Osteoblast (primary cell): Measurements from ENCODE around the gene RBL1. TPM values are rescaled to one million over a fixed set of nuclear protein-coding genes. Genes with fewer than 3 reads are reported as not detected.

ENCODE experiments used
- DNase-seq: peaks from one replicate; pipeline ENCODE4 v3.0.0; 2011; ENCODE audit warnings: low spot score, mixed read lengths; ENCODE audit not compliant: insufficient read length; ENCODE audit errors: missing footprints
- H2AFZ ChIP-seq: 2 replicates; pipeline ENCODE4 v1.6.0; 2011; ENCODE audit warnings: mild to moderate bottlenecking, low read length
- H3K27ac ChIP-seq: 2 replicates; pipeline ENCODE4 v1.5.1; 2011; ENCODE audit warnings: mild to moderate bottlenecking, low read depth, low read length, moderate library complexity
- H3K27me3 ChIP-seq: 2 replicates; pipeline ENCODE4 v1.6.0; 2012; ENCODE audit warnings: mild to moderate bottlenecking, control low read depth, inconsistent platforms, low read length, moderate library complexity; ENCODE audit not compliant: insufficient read depth
- H3K36me3 ChIP-seq: 2 replicates; pipeline ENCODE4 v1.5.1; 2011; ENCODE audit warnings: mild to moderate bottlenecking, low read length, control low read depth, moderate library complexity; ENCODE audit not compliant: insufficient read depth
- H3K4me1 ChIP-seq: 2 replicates; pipeline ENCODE4 v1.5.1; 2011; ENCODE audit warnings: mild to moderate bottlenecking, low read length, control low read depth, moderate library complexity; ENCODE audit not compliant: insufficient read depth
- H3K4me2 ChIP-seq: 2 replicates; pipeline ENCODE4 v1.6.0; 2011; ENCODE audit warnings: mild to moderate bottlenecking, low read length; ENCODE audit not compliant: insufficient read depth
- H3K4me3 ChIP-seq: fragments of 200-600 bp; sonication (generic); 3 replicates; pipeline ENCODE4 v1.5.1; 2012; ENCODE audit warnings: mild to moderate bottlenecking, low read length, inconsistent platforms; ENCODE audit not compliant: insufficient read depth
- H3K79me2 ChIP-seq: 2 replicates; pipeline ENCODE4 v1.6.0; 2012; ENCODE audit warnings: mild to moderate bottlenecking, low read length, control low read depth, inconsistent platforms; ENCODE audit not compliant: insufficient read depth
- H3K9me3 ChIP-seq: 2 replicates; pipeline ENCODE4 v1.5.1; 2011; ENCODE audit warnings: low read depth, low read length, control low read depth
- H4K20me1 ChIP-seq: 2 replicates; pipeline ENCODE4 v1.6.0; 2012; ENCODE audit warnings: mild to moderate bottlenecking, low read length, control low read depth; ENCODE audit not compliant: insufficient read depth
- CTCF ChIP-seq: IDR thresholded peaks from 2 replicates; pipeline ENCODE4 v1.5.1; 2011; ENCODE audit warnings: mild to moderate bottlenecking, low read depth, low read length, moderate library complexity; ENCODE audit errors: extremely low read depth
- total RNA-seq: library from RNA; depleted of rRNA; stranded (reverse); fragments of >200 nt; gene quantifications from 2 replicates; pipeline ENCODE4 v1.2.3, GENCODE V29; 2012

RBL1 gene
- total RNA-seq, 1 donor: 9.8 TPM

- Histone ChIP-seq H3K9me3 (no peaks in the 10 kb centered on the region), H3K4me3 (no peak overlapping the region), H3K4me2 (no peak overlapping the region), H3K27me3 (no peaks in the 10 kb centered on the region), H2AFZ (no peak overlapping the region), H4K20me1 (no peaks in the 10 kb centered on the region), H3K4me1 (no peaks in the 10 kb centered on the region), H3K79me2 (no peaks in the 10 kb centered on the region), H3K27ac (no peak overlapping the region), H3K36me3 (no peaks in the 10 kb centered on the region)
- no peak for DNase-seq
- no peak for TF ChIP-seq CTCF
Measured at GRCh38 chr20:36991703-36992102, 104.1 kb downstream of the RBL1 start.

GRCh38 chr20:36989797-36990196, 106.0 kb downstream of the RBL1 start:
- Histone ChIP-seq H3K4me3 (no peak overlapping the region), H3K4me2 (no peak overlapping the region), H2AFZ (no peak overlapping the region), H4K20me1 (no peaks in the 10 kb centered on the region), H3K79me2 (no peaks in the 10 kb centered on the region), H3K27me3 (no peaks in the 10 kb centered on the region), H3K27ac (no peak overlapping the region), H3K36me3 (no peaks in the 10 kb centered on the region), H3K4me1 (no peaks in the 10 kb centered on the region), H3K9me3 (no peaks in the 10 kb centered on the region)
- DNase-seq: no peak
- no peak for TF ChIP-seq CTCF

GRCh38 chr20:36988494-36988966, 107.3 kb downstream of the RBL1 start:
- Histone ChIP-seq H3K4me1 (no peaks in the 10 kb centered on the region), H4K20me1 (no peaks in the 10 kb centered on the region), H2AFZ (peak overlapping the region; percentile 74), H3K4me2 (no peak overlapping the region), H3K9me3 (no peaks in the 10 kb centered on the region), H3K79me2 (no peaks in the 10 kb centered on the region), H3K4me3 (no peak overlapping the region), H3K27me3 (no peaks in the 10 kb centered on the region), H3K36me3 (no peaks in the 10 kb centered on the region), H3K27ac (no peak overlapping the region)
- DNase-seq: no peak
- no peak for TF ChIP-seq CTCF

- Histone ChIP-seq H3K27ac (no peak overlapping the region), H4K20me1 (no peaks in the 10 kb centered on the region), H3K4me3 (no peak overlapping the region), H3K27me3 (no peaks in the 10 kb centered on the region), H3K9me3 (no peaks in the 10 kb centered on the region), H3K4me1 (no peaks in the 10 kb centered on the region), H3K79me2 (no peaks in the 10 kb centered on the region), H3K36me3 (no peaks in the 10 kb centered on the region), H3K4me2 (no peak overlapping the region), H2AFZ (no peak overlapping the region)
- no peak for DNase-seq
- TF ChIP-seq CTCF: no peak
Measured at GRCh38 chr20:36984257-36984638, 111.5 kb downstream of the RBL1 start.
